ENCODE measurements around the gene SRRM5.
"Not testable (repeated sequence)": the region's sequence is repeated elsewhere in the genome, so short reads cannot be mapped to it uniquely, and the experiment has no call there.

The SRRM5 gene

GRCh38 chr19:43592800-43593350, 19.0 kb upstream of the SRRM5 start:
- DNase-seq: no peak

DNA sequence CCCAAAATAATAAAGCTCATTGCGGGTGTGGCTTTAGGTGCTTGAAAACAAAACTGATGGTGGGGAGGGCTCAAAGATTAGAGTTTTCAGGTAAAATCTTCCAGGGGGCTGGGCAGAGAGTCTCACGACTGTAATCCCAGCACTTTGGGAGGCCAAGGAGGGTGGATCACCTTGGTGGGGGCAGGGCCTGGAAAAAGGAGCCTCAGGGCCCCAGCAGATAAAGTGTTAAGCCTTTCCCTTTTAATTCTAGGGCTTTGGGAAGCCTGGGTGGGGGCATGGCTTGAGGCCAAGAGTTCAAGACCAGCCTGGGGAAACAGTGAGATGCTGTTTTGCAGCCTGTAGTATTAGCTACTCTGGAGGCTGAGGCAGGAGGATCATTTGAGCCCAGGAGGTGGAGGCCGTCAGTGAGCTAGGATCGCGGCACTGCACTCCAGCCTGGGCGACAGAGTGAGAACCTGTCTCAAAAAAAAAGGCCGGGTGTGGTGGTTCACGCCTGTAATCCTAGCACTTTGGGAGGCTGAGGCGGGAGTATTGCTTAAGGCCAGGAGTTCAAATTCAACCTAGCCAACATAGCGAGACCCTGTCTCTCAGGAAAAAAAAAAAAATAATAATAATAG, 17.7 kb upstream of the SRRM5 start:
- DNase-seq: no peak

GRCh38 chr19:43594710-43595604, 16.9 kb upstream of the SRRM5 start:
- DNase-seq: peak; percentile 61

DNA sequence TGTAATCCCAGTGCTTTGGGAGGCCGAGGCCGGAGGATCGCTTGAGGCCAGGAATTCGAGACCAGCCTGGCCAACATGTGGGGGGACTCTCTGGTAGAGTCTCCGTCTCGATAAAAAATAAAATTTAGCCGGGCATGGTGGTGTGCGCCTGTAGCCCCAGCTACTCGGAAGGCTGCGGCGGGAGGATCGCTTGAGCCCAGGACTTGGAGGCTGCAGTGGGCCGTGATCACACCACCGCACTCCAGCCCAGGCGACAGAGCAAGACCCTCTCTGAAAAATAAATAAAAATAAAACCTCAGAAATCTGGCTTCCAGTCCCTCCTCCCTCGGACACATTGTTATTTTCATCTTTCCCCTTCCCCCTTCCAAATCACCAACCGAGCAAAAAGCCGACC, 16.3 kb upstream of the SRRM5 start:
- peak; percentile 16 for DNase-seq

DNA sequence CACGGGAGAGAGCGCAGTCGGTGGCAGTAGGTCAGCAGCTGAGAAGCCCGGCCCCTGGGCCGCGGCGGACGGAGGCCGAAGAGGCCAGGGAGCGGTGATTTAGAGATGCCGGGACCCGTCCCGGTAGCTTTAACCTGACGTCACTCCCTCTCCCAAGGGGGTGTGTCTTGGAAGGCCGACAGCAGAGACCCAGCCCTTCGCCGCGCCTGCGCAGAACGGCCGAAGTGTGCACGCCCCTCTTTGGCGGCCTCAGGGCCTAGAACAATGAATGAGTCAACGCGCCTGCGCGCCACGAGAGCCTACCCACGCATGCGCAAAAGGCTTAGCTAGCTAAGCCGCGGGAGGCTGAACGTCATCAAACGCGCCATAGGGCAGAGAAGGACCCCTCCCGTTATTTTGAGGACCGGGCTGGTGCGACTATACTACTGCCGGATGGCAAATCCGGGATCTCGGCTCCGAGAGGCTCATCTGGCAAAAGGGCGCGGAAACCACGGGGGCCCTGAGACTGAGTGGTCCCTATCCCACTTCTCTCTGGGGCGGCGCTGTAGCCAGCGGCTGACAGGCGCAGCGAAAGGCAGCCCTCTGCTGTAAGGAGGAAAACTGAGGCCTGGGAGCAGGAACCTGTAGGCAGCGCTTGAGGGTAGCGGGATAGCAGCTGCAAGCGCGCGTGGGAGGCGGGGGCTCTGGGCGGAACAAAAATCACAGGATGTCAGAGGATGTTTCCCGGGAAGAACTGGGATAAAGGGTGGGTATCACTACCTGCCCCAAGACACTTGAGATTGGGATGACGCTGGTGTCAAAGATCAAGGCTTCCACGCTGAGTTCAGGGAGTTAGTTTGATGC, 15.7 kb upstream of the SRRM5 start, which contains the start of the genes IRGQ and ZNF576:
Gene IRGQ, minus strand, starts transcription at position 136 of the 843 bp plus-strand sequence. CDS start 796 bp downstream, outside the sequence.
Gene ZNF576, plus strand, starts transcription at position 597 of the 843 bp plus-strand sequence. CDS start 514 bp downstream, outside the sequence.
- DNase-seq: peak; percentile 100

DNA sequence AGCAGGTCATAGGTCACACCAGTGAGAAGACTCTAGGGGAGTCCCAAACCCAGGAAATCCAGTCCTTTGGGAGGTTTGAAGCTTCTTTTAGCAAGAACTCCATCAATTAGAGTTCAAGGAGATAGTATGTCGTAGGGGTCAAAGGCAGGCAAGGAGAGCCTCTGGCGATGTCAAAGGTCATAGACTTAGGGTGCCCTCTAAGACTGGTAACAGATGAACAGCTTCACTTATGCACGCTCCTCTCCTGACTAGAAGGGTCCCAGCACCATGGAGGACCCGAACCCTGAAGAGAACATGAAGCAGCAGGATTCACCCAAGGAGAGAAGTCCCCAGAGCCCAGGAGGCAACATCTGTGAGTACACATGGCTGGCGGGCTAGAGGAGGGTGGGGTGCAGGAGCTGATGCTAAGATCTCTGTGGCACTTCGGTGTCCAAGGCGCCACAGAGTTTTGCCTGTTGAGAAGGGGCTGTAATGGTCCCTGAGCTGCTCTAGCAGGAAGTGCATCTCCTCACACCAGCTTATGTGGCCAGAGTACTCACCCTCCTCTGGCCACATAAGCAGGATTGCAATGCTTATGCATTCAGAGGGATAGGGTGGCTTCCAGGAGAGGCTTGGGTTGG, 14.9 kb upstream of the SRRM5 start:
- no peak for DNase-seq

GRCh38 chr19:43597876-43598275, 14.0 kb upstream of the SRRM5 start:
- no peak for DNase-seq

- DNase-seq: no peak
Observed at GRCh38 chr19:43598445-43599240, 13.2 kb upstream of the SRRM5 start.

DNA sequence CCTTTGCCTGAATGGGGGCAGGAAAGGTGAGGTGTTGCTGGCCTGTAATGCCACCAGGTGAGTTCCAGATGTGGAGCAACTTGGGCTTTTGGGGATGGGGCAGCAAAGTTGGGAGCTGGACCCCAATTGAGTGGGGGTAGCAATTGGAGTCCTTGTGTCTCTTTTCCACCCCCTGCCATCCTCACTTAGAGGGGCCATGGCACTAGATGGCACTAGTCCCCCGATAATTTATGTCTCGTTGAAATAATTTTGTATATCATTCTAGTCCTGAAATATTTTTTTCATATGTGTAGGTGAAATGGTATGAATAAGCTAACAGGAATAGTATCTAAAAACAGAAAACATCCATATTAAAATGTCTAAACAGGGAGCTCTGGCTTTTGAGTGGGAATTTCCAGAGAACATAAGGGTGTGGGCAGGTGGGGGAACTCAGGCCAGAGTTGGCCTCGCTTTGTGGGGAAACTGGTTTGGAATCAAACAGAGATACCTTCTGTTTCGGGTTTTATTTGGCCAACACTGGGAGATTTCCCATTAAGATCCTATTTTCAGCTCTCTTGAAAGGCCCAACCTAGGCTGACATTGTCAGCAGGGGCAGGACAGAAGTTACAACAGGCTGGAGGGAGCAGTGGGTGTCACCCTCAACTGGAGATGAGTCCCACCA, 12.1 kb upstream of the SRRM5 start:
- DNase-seq: no peak

- not testable (repeated sequence) for DNase-seq
Observed at GRCh38 chr19:43600326-43600725, 11.6 kb upstream of the SRRM5 start.

- DNase-seq: no peak
Observed at GRCh38 chr19:43605875-43606568, 5.9 kb upstream of the SRRM5 start.

GRCh38 chr19:43606569-43607229, 5.2 kb upstream of the SRRM5 start:
- DNase-seq: no peak

GRCh38 chr19:43607238-43608205, 4.4 kb upstream of the SRRM5 start:
- no peak for DNase-seq

GRCh38 chr19:43609872-43610271, 2.0 kb upstream of the SRRM5 start:
- no peak for DNase-seq

DNA sequence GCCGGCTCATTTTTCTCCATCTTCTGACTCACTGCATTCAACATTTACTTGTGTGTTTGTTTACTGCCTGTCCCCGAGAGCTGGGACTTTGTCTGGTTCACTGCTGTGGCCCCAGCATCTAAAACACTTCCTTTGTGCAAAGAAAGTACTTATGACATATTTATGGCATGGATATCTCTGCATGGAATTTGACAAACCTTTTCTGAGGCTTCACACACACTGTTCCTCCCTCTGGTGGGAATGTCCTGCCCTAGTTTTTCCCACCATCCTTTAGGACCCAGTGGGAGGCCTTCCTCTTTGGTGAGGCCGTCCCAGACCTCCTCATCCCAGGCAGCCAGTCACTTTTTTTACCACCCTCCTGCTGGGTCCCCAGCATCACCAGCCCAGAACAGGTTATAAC, 1.4 kb upstream of the SRRM5 start:
- no peak for DNase-seq

DNA sequence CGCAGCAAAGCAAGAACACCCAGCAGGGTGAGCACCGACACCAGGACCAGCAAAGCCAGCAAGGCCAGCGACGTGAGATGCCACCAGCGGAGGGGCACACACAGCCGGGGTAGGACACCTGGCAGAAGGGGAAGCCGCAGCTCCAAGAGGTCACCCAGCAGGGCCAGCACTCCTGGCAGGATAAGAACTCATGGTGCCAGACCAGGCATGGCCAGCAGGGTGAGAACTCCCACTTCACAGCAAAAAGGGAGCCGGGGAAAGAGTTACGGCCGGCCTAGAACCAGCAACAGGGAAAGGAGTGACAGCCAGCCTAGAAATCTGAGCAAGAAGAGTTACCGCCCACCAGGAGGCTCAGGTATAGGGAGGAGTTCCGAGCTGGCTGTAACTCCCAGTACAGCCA, 486 bp downstream of the SRRM5 start:
- DNase-seq: no peak

GRCh38 chr19:43616306-43616705, 4.4 kb downstream of the SRRM5 start:
- DNase-seq: no peak

DNA sequence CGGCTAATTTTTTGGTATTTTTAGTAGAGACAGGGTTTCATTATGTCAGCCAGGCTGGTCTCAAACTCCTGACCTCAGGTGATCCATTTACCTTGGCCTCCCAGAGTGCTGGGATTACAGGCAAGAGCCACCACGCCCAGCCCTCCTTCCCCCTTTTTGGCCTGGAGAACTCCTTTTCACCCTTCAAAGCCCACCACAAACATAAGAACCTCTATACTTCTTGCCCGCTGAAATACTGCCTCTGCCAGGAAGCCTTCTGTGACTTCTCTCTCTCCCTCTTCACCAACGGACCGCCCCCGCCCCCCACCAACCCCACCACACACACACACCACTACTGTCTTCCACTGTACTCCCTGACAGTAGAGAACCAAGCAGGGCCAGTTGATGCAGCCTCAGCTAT, 5.1 kb downstream of the SRRM5 start:
- no peak for DNase-seq

DNA sequence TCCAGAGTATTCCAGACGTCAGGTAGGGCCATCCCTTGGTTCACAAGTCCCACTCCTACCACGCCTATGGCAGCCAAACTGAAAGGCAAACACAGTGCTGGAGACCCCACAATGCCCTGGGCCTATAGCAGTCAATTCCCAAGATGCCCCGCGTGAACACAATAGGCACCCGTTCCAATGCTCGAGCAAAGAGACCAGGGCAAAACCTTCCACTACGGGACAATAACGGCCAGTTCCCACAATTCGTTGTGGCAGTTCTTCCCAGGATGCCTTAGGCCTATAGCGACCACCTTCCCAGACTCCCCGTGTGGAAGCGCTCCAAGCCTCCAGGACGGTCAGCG, 7.0 kb downstream of the SRRM5 start:
- DNase-seq: no peak
